Osteocyte (in vitro differentiated cells): ENCODE measurements around the gene C10orf53. TPM values are rescaled to one million over a fixed set of nuclear protein-coding genes. Genes with fewer than 3 reads are reported as not detected.

Source experiments
- DNase-seq: peaks from one replicate; pipeline ENCODE4 v3.0.0; 2021; ENCODE audit warnings: mixed read lengths; ENCODE audit not compliant: unreplicated experiment; ENCODE audit errors: extremely low spot score
- H3K27ac Mint-ChIP-seq: one replicate; pipeline ENCODE4 v1.8.0; 2021; ENCODE audit warnings: mild to moderate bottlenecking, mixed read lengths; ENCODE audit not compliant: unreplicated experiment
- H3K27me3 Mint-ChIP-seq: one replicate; pipeline ENCODE4 v1.8.0; 2021; ENCODE audit warnings: mixed read lengths; ENCODE audit not compliant: unreplicated experiment
- H3K36me3 Mint-ChIP-seq: one replicate; pipeline ENCODE4 v1.8.0; 2021; ENCODE audit warnings: mixed read lengths; ENCODE audit not compliant: unreplicated experiment
- H3K4me1 Mint-ChIP-seq: one replicate; pipeline ENCODE4 v1.8.0; 2021; ENCODE audit warnings: mixed read lengths; ENCODE audit not compliant: unreplicated experiment
- H3K4me3 Mint-ChIP-seq: one replicate; pipeline ENCODE4 v1.8.0; 2021; ENCODE audit warnings: mild to moderate bottlenecking, moderate library complexity, mixed read lengths; ENCODE audit not compliant: unreplicated experiment
- H3K9me3 Mint-ChIP-seq: one replicate; pipeline ENCODE4 v1.8.0; 2021; ENCODE audit warnings: mixed read lengths; ENCODE audit not compliant: unreplicated experiment
- CTCF ChIP-seq: fragments of 200-600 bp; sonication (generic); IDR thresholded peaks from 2 replicates; pipeline ENCODE4 v1.5.0; 2021; ENCODE audit warnings: antibody characterized with exemption, mild to moderate bottlenecking, moderate library complexity
- total RNA-seq: library from RNA; stranded (reverse); gene quantifications from 2 replicates; pipeline ENCODE4 v1.2.1, GENCODE V29; 2021

Gene C10orf53
- total RNA-seq, 1 donor from 2014 or later = not detected

- H3K36me3 Mint-ChIP-seq = no peaks in the 10 kb centered on the region
- peaks cover 71% of the 10 kb centered on the region for H3K27me3 Mint-ChIP-seq
- peak; percentile 60 for DNase-seq
- H3K4me3 Mint-ChIP-seq = no peak overlapping the region
- peaks cover 3% of the 10 kb centered on the region for H3K9me3 Mint-ChIP-seq
- no peak for TF ChIP-seq CTCF
- H3K4me1 Mint-ChIP-seq = no peaks in the 10 kb centered on the region
- no peak overlapping the region for H3K27ac Mint-ChIP-seq
Measured at GRCh38 chr10:49688261-49688846, 8.9 kb downstream of the C10orf53 start.

DNA sequence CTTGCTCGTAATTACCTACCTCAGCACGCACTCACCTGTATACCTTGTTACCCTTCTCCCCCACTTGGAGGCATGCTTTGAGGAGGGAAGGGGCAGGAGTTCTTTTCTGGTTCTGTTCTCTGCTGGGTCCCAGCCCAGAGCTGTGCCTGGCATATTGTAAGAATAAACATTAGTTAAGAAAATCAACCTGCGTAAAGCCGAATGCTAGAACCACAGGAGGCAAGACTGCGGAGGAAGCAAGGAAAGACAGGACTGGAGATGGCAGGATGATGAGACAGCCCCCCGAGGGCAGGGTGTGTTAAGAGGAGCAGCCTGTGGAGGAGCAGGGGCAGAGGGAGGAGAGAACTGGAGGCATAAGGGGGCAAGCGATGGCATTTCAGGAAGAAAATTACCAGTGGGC lies 9.5 kb downstream of the C10orf53 start:
- Mint-ChIP-seq H3K4me1 (no peaks in the 10 kb centered on the region), H3K36me3 (no peaks in the 10 kb centered on the region), H3K9me3 (peaks cover 3% of the 10 kb centered on the region), H3K4me3 (no peak overlapping the region), H3K27ac (no peak overlapping the region), H3K27me3 (peaks cover 72% of the 10 kb centered on the region)
- TF ChIP-seq CTCF = no peak
- peak; percentile 53 for DNase-seq

DNA sequence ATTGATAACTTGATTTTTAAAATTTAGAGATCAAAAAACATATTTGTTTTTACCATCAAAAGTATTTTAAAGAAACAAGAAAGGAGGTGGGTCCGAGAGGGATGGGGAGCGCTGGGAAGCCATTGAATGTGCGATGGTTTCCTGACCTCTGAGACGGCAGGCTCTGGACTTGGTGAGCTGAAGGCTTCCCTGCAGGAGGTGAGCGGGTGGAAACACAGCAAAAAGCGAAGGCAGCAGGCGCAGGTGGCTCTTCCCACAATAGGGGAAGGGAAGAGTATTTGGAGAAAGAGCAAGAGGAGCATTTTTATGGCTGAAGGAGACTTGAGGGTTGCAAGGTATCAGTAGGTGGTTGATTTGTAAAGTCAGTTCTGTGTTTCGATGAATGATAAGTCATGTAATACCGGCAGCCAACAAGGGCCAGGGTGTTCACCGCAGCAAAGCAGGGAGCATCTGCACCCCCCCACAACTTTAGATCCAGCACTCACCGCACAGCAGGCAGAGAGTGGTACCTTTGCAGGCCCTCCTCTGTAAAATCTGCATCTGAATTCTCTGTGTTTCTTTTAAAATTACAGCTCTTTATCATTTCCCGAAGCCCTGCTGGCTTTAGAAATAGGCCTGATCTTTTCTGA lies 10.5 kb downstream of the C10orf53 start:
- no peaks in the 10 kb centered on the region for H3K36me3 Mint-ChIP-seq
- H3K4me3 Mint-ChIP-seq = no peak overlapping the region
- H3K27ac Mint-ChIP-seq = no peak overlapping the region
- H3K9me3 Mint-ChIP-seq = peaks cover 3% of the 10 kb centered on the region
- no peaks in the 10 kb centered on the region for H3K4me1 Mint-ChIP-seq
- peak; percentile 49 for DNase-seq
- H3K27me3 Mint-ChIP-seq = peaks cover 68% of the 10 kb centered on the region
- no peak for TF ChIP-seq CTCF

DNA sequence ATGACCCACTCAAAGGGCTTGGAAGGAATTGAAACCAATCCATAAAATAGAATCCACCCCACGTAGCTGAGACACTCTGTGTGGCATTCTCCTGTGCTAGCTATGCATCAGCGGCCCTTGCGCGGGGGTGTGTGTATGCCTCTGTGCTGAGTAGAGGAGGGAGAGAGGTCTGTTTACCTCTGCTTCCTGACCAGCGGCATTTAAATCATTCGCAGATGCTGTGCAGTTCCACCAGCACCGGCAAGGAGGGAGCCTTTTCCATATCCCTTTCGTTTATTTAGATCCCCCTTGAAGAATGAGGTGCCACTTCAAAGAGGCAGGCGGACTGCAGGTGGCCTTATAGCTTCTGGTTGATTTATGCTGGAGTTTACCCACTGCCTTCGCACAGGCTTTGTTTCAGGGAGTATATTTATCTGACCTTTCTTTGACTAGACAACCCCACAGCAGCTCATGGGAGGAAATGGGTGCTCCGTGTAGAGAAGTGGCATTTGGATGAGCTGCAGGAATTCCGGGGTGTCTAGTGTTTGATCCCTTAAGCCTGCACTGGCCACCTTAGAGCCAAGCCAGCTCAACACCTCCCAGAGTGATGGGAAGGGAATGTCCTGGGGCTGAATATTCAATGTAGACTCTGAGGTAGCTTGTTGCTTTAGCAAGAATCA lies 11.4 kb downstream of the C10orf53 start:
- no peak overlapping the region for H3K27ac Mint-ChIP-seq
- DNase-seq = peak; percentile 67
- peaks cover 66% of the 10 kb centered on the region for H3K27me3 Mint-ChIP-seq
- no peak for TF ChIP-seq CTCF
- H3K9me3 Mint-ChIP-seq = peaks cover 3% of the 10 kb centered on the region
- no peaks in the 10 kb centered on the region for H3K4me1 Mint-ChIP-seq
- no peak overlapping the region for H3K4me3 Mint-ChIP-seq
- no peaks in the 10 kb centered on the region for H3K36me3 Mint-ChIP-seq

DNA sequence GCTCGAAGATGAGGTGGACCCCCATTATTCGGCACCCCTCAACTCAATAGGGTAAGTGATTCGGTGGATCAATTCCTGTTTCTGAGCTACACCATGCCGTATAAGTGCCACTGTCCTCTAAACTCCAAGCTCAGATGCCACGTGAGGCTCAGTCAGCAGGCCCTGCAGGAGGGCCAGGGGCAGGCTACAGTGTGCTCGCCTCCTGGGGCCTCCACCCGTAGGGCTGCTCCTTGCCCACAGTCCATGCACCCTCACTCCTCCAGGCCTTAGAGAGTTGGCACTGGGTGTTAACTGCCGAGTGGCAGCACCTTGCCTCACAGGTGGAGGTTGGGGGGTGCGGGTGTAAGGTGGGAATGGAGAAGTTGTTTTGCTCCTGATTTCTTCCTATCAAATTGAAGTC lies 12.1 kb downstream of the C10orf53 start:
- Mint-ChIP-seq H3K27me3 (peaks cover 70% of the 10 kb centered on the region), H3K27ac (no peak overlapping the region), H3K4me1 (no peaks in the 10 kb centered on the region), H3K36me3 (no peaks in the 10 kb centered on the region), H3K4me3 (no peak overlapping the region), H3K9me3 (peaks cover 3% of the 10 kb centered on the region)
- TF ChIP-seq CTCF = no peak
- peak; percentile 60 for DNase-seq
